Breast epithelium (tissue), 4 donors: ENCODE results near the gene ASXL1. TPM values are rescaled to one million over a fixed set of nuclear protein-coding genes. Genes with fewer than 3 reads are reported as not detected.

Experiments
- DNase-seq, 2 donors: peaks; one replicate each; pipeline ENCODE4 v3.0.0-alpha.2; 2019; ENCODE audit warnings: low spot score in 2 of 2
- H3K27ac ChIP-seq, 2 donors: fragments of 200-600 bp; sonication (generic) in 1 of 2; one replicate each; pipeline ENCODE4 v1.5.1; 2016 to 2019; ENCODE audit warnings: mild to moderate bottlenecking in 1 of 2
- H3K27me3 ChIP-seq, 2 donors: fragments of 200-600 bp; sonication (generic) in 1 of 2; one replicate each; pipeline versions ENCODE4 v1.5.1 to v1.6.0; 2017 to 2019; ENCODE audit warnings: control low read depth in 1 of 2, mild to moderate bottlenecking in 1 of 2
- H3K36me3 ChIP-seq: fragments of 200-600 bp; one replicate; pipeline ENCODE4 v1.5.1; 2019
- H3K4me1 ChIP-seq, 2 donors: fragments of 200-600 bp; sonication (generic); one replicate each; pipeline ENCODE4 v1.5.1; 2016 to 2019; ENCODE audit warnings: control low read depth in 1 of 2
- H3K4me3 ChIP-seq, 3 donors: fragments of 200-600 bp; sonication (generic); 1 replicate in 2 of 3; 2 replicates in 1 of 3; pipeline ENCODE4 v1.5.1; 2016 to 2019; ENCODE audit warnings: mild to moderate bottlenecking in 3 of 3, moderate library complexity in 2 of 3
- H3K9me3 ChIP-seq, 2 donors: fragments of 200-600 bp; sonication (generic) in 1 of 2; one replicate each; pipeline ENCODE4 v1.5.1; 2016 to 2019; ENCODE audit warnings: control low read depth in 1 of 2
- POLR2A ChIP-seq: fragments of 450-650 bp; IDR thresholded peaks from one replicate; pipeline ENCODE4 v1.6.1; 2016; ENCODE audit warnings: antibody characterized with exemption, mild to moderate bottlenecking, moderate library complexity
- POLR2AphosphoS5 ChIP-seq, 3 donors: sonication (generic); formaldehyde crosslinking; IDR thresholded peaks; one replicate each; pipeline ENCODE4 v1.6.1; 2017; ENCODE audit warnings: antibody characterized with exemption in 3 of 3
- intact Hi-C: fragments of 100-400 bp; cut with DNase I; formaldehyde crosslinking; loops from one replicate; pipeline ENCODE4 v1.15.1; 2023; ENCODE audit warnings: low total_unique reads
- total RNA-seq, 3 donors: library from RNA; depleted of rRNA; stranded (reverse); fragments of >200 nt; gene quantifications; one replicate each; pipeline ENCODE4 v1.1.0, GENCODE V29; 2016
- TF ChIP-seq, protein P1 (sequence below), 3 donors: fragments of 450-650 bp; IDR thresholded peaks; one replicate each; pipeline ENCODE4 v1.5.1; 2016 to 2017; ENCODE audit warnings: antibody characterized with exemption in 3 of 3, mild to moderate bottlenecking in 3 of 3, moderate library complexity in 3 of 3

Gene ASXL1
- total RNA-seq, 3 donors from 2014 or later: 73.3 to 102 (median 97.3) TPM

GRCh38 chr20:32332614-32333013 is 25.5 kb upstream of the ASXL1 start:
- no peaks in the 10 kb centered on the region for H3K36me3 ChIP-seq
- DNase-seq: no peak
- no peaks in the 10 kb centered on the region for H3K4me1 ChIP-seq
- no peaks in the 10 kb centered on the region for H3K9me3 ChIP-seq
- intact Hi-C loops: no loop called here
- no peak overlapping the region for H3K27ac ChIP-seq
- H3K4me3 ChIP-seq: no peak overlapping the region
- no peaks in the 10 kb centered on the region for H3K27me3 ChIP-seq
- no peak for TF ChIP-seq POLR2A
- TF ChIP-seq POLR2AphosphoS5 (IDR thresholded peaks at IDR 0.05): no peak
- TF ChIP-seq, protein P1, sequence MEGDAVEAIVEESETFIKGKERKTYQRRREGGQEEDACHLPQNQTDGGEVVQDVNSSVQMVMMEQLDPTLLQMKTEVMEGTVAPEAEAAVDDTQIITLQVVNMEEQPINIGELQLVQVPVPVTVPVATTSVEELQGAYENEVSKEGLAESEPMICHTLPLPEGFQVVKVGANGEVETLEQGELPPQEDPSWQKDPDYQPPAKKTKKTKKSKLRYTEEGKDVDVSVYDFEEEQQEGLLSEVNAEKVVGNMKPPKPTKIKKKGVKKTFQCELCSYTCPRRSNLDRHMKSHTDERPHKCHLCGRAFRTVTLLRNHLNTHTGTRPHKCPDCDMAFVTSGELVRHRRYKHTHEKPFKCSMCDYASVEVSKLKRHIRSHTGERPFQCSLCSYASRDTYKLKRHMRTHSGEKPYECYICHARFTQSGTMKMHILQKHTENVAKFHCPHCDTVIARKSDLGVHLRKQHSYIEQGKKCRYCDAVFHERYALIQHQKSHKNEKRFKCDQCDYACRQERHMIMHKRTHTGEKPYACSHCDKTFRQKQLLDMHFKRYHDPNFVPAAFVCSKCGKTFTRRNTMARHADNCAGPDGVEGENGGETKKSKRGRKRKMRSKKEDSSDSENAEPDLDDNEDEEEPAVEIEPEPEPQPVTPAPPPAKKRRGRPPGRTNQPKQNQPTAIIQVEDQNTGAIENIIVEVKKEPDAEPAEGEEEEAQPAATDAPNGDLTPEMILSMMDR (IDR thresholded peaks at IDR 0.05): no peak

GRCh38 chr20:32333181-32333987 is 24.7 kb upstream of the ASXL1 start:
- H3K4me3 ChIP-seq: no peak overlapping the region
- no peak for DNase-seq
- no peaks in the 10 kb centered on the region for H3K27me3 ChIP-seq
- no peaks in the 10 kb centered on the region for H3K36me3 ChIP-seq
- no peaks in the 10 kb centered on the region for H3K4me1 ChIP-seq
- H3K9me3 ChIP-seq: no peaks in the 10 kb centered on the region
- intact Hi-C loops: no loop called here
- H3K27ac ChIP-seq: no peak overlapping the region
- TF ChIP-seq, protein P1 (IDR thresholded peaks at IDR 0.05): no peak
- TF ChIP-seq POLR2A (no peak), POLR2AphosphoS5 (IDR thresholded peaks at IDR 0.05) (no peak)

GRCh38 chr20:32333988-32334885 is 23.9 kb upstream of the ASXL1 start:
- H3K27me3 ChIP-seq: no peaks in the 10 kb centered on the region
- peak in 1 of 2 donors; percentile 29 for DNase-seq
- H3K27ac ChIP-seq: peak overlapping the region in 1 of 2 donors; percentile 40
- no peak for TF ChIP-seq POLR2A
- TF ChIP-seq, protein P1 (IDR thresholded peaks at IDR 0.05): no peak
- TF ChIP-seq POLR2AphosphoS5 (IDR thresholded peaks at IDR 0.05): no peak
- no peaks in the 10 kb centered on the region for H3K36me3 ChIP-seq
- no peaks in the 10 kb centered on the region for H3K9me3 ChIP-seq
- no peaks in the 10 kb centered on the region for H3K4me1 ChIP-seq
- H3K4me3 ChIP-seq: no peak overlapping the region
- intact Hi-C loops: no loop called here

DNA sequence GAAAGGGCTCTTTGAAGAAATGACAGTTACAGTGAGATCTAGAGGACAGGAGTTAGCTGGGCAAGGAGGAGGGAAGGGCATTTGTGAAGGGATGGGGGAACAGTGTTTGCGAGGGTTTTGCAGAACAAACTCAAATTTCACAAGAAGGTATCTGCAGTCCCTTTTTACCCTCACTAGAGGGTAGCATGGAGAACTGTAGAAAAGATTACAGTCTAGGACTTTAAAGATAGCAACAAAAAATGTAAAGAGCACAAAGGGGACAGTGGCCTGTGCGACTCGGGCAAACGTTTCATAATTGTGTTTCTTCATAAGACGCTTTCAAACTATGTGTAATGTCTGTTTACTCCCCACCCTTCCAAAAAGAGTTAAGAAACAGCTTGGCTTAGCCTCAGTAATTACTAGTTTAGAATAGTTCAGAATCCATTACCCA is 21.2 kb upstream of the ASXL1 start:
- Histone ChIP-seq H3K27me3 (no peaks in the 10 kb centered on the region), H3K9me3 (no peaks in the 10 kb centered on the region), H3K4me3 (no peak overlapping the region), H3K36me3 (no peaks in the 10 kb centered on the region), H3K4me1 (no peaks in the 10 kb centered on the region), H3K27ac (no peak overlapping the region)
- no peak for DNase-seq
- intact Hi-C loops: no loop called here
- TF ChIP-seq POLR2AphosphoS5 (IDR thresholded peaks at IDR 0.05) (no peak), POLR2A (no peak)
- TF ChIP-seq, protein P1 (IDR thresholded peaks at IDR 0.05): peak in 2 of 3 donors; percentile 29 to 52
